HEK293T (cell line): ENCODE results near the gene MAD1L1.

Experiments
- ARNT ChIP-seq: fragments of 450-650 bp; IDR thresholded peaks from 2 replicates; pipeline ENCODE4 v1.6.1; 2017; ENCODE audit warnings: mild to moderate bottlenecking
- FOXM1 ChIP-seq: fragments of 450-650 bp; IDR thresholded peaks from 2 replicates; pipeline ENCODE4 v1.6.1; 2017; ENCODE audit warnings: mild to moderate bottlenecking, borderline replicate concordance
- SP1 ChIP-seq: fragments of 450-650 bp; IDR thresholded peaks from 2 replicates; pipeline ENCODE4 v1.6.1; 2017
- SUZ12 ChIP-seq: fragments of 450-650 bp; IDR thresholded peaks from 2 replicates; pipeline ENCODE4 v1.6.1; 2016; ENCODE audit warnings: mild to moderate bottlenecking

- TF ChIP-seq ARNT (no peak), SP1 (no peak), SUZ12 (no peak), FOXM1 (no peak)
Observed at GRCh38 chr7:2214636-2215035, 18.1 kb downstream of the MAD1L1 start.
